Caki2 (cell line): ENCODE data around the gene MUSTN1. TPM values are rescaled to one million over a fixed set of nuclear protein-coding genes. Genes with fewer than 3 reads are reported as not detected.

ENCODE experiments used
- DNase-seq: peaks from one replicate; pipeline ENCODE4 v3.0.0-alpha.2; 2015; ENCODE audit warnings: low read depth
- in situ Hi-C: cut with HindIII; loops from 2 replicates; pipeline ENCODE4 v1.10.0; 2016; ENCODE audit warnings: low sequenced_read_pairs, low pct_unique_long_range_greater_than_20kb, mixed read lengths
- total RNA-seq: library from RNA; depleted of rRNA; stranded (reverse); fragments of >200 nt; shearing (Covaris generic); gene quantifications from 2 replicates; pipeline ENCODE4 v1.2.3, GENCODE V29; 2014; ENCODE audit warnings: low replicate concordance; rRNA removed

MUSTN1 gene
- not detected in 2 replicates for total RNA-seq

GRCh38 chr3:52834871-52835501 lies at the start of gene MUSTN1:
Gene MUSTN1, minus strand, starts transcription at chr3:52835019. Its CDS starts 71 bp downstream, at chr3:52834948.
- DNase-seq = no peak
- in situ Hi-C loops = no loop called here

- no peak for DNase-seq
- in situ Hi-C loops = no loop called here
Observed at GRCh38 chr3:52882377-52882776, 47.6 kb upstream of the MUSTN1 start.

- in situ Hi-C loops = no loop called here
- no peak for DNase-seq
Observed at GRCh38 chr3:52881871-52882270, 47.1 kb upstream of the MUSTN1 start.

DNA sequence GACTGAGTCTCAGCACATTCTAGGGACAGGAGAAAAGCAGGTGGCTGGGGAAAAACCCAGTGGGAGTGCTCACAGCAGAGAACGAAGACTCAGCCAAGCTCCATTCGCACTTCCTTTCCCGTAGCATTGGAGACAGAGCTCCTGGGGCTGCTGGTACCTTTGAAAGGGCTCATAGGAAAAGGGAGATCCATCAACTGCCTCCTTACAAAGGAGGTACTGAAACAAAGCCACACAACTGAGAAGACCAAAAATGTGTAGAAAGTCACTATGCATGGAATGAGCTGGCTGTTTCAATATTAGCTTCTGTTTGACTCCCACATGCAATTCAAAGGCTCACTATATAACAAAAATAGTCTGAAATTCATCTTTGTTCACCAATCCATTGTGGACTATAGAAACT lies 45.7 kb upstream of the MUSTN1 start:
- in situ Hi-C loops = no loop called here

GRCh38 chr3:52880047-52880446 lies 45.2 kb upstream of the MUSTN1 start:
- in situ Hi-C loops = no loop called here
- DNase-seq = no peak

More for the DNA sequence above, 45.7 kb upstream of the MUSTN1 start:
- DNase-seq = no peak

GRCh38 chr3:52879581-52879980 lies 44.8 kb upstream of the MUSTN1 start:
- in situ Hi-C loops = no loop called here
- no peak for DNase-seq

DNA sequence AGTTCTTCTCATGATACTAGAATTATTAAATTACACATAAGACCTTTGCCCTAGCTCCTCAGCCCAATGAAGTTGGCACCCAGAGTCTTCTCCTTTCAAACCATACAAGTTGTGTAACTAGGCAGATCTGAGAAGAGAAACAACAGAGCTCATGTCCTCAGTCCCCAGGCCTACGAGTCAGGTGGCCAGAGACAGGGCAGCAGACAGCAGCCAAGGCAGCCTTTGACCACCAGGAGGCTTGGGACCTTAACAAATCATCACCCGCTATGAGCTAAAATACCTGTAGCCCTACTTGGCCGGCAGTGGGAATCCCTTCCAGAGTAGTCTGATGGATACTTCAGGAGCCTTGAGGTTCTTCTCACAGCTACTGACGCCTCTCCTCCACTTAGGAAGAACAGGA lies 44.3 kb upstream of the MUSTN1 start:
- in situ Hi-C loops = no loop called here
- no peak for DNase-seq

- in situ Hi-C loops = no loop called here
- DNase-seq = no peak
Observed at GRCh38 chr3:52877085-52877484, 42.3 kb upstream of the MUSTN1 start.

DNA sequence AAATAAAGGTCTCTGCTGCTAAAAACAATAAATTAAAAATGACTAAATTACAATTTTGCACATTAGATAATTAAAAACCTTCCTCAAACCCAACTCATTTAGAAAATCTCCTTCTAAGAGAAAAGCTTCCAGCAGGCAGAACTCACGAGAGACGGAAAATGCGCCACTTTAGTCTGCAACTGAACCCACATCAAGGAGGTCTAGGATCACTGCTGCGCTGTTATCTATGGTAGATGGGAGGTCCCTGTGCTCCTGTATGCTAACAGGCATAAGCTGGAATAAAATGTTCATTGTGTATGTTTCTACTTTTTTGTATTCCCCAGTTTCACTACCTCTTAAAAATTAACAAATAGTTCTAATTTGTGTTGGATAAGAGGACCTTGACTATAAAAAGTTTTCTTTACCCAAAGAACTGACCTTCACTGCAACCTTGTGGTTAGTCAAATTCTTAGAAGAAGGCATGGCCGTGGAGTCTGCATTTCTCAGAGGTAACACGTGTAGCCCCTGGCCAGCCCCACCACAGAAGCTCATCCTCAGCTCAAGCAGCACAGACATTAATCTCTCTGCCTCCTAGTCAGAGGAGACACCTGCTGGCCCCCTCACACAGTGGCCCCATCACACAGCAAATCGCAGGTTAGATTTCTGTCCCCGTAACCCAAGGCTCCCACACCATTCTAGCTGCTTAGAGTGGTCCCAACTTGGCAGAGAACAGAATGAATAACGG lies 40.2 kb upstream of the MUSTN1 start:
- in situ Hi-C loops = no loop called here
- no peak for DNase-seq

DNA sequence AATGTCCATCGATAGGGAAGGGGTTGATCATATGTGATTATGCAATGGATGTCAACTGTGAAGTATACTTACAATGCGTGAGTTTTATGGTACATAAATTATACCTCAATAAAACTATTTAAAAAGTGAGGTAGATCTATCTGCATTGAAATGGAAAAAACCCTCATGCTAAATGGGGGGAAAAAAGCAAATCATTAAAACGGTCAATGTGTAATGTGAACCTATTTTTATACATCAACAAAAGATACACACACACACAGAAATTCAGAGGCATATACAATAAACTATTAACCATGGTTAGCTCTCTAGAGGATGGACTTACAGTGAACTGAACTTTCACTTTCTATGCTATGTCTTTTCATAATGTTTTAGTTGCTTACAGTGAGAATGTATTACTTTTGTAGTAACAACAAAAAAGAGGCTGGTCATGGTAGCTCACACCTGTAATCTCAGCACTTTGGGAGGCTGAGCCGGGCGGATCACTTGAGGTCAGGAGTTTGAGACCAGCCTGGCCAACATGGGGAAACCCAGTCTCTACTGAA lies 39.4 kb upstream of the MUSTN1 start:
- in situ Hi-C loops = no loop called here
- no peak for DNase-seq

DNA sequence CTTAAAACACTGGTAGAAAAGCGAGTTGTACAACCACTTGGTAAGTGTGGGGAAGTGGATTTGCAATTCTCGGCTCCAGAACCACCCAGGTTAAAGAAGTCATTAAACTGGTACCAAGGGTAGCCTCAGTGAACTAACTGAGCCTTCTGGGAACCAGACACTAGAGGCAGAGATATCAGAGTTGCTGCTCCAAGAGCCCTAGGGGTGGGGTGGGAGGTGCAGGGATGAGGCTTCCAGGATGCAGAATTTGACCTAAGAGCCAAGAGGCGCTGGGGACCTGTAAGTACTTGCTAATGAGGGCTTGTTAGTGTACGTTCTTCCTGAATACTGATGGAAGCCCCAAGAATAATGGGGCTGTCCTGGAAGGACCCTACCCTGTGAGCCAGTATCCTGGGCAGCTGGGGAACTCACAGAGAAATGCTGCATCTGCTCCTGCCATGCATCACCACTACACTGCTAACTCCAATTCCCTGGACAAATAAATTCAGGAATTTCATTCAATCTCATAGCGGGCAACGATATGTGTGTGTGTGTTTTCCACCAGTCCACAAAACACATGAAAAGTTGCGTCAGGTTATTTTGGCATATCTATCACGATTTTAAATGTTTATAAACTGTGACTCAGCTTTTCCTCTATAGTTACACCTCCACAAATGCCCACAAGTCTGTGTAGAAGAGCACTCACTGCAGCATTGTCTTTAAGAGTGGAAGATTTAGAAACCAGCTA lies 38.8 kb upstream of the MUSTN1 start:
- no peak for DNase-seq
- in situ Hi-C loops = no loop called here

- in situ Hi-C loops = no loop called here
Observed at GRCh38 chr3:52872245-52872644, 37.4 kb upstream of the MUSTN1 start.

DNA sequence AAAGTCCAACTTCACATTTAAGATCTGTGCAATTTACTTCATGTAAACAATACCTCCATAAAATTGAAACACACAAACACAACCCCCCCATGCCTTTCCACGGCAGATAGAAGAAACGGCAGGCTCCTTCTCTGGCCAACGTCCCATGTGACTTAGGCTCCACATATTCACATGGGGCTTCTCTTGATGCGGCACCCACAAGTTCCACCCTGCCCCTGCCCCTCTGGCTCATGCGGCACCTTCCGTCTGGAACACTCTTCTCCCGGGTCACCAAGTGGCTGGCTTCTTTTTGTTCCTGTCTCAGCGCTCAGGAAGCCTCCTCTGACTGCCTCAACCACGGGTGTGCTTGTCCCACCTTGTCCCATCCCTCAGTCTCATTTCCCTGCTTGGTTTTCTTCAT lies 36.9 kb upstream of the MUSTN1 start:
- DNase-seq = no peak
- in situ Hi-C loops = no loop called here

More at GRCh38 chr3:52872245-52872644, 37.4 kb upstream of the MUSTN1 start:
- no peak for DNase-seq

GRCh38 chr3:52870471-52870870 lies 35.7 kb upstream of the MUSTN1 start:
- DNase-seq = no peak
- in situ Hi-C loops = no loop called here

DNA sequence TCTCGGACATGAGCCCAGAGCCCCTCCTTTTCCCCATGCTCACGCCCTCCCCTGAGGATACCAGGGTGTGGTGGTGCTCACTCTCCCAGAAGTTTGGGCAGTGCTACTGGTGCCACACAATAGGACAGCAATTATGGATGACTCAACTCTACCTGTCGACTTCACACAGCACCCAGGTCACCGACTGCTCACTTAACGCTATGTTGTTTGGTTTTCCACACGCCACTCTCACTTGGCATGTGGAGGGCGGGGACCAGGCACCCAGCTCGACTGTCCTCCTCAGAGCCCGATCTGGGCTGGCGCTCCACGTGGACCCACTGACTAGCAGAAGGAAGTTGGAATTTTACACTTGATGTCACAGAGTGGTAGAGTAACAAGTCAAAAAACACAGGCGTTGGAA lies 31.6 kb upstream of the MUSTN1 start:
- in situ Hi-C loops = no loop called here
- no peak for DNase-seq

GRCh38 chr3:52865994-52866393 lies 31.2 kb upstream of the MUSTN1 start:
- no peak for DNase-seq
- in situ Hi-C loops = no loop called here

GRCh38 chr3:52860424-52860768 lies 25.6 kb upstream of the MUSTN1 start:
- no peak for DNase-seq
- in situ Hi-C loops = no loop called here

DNA sequence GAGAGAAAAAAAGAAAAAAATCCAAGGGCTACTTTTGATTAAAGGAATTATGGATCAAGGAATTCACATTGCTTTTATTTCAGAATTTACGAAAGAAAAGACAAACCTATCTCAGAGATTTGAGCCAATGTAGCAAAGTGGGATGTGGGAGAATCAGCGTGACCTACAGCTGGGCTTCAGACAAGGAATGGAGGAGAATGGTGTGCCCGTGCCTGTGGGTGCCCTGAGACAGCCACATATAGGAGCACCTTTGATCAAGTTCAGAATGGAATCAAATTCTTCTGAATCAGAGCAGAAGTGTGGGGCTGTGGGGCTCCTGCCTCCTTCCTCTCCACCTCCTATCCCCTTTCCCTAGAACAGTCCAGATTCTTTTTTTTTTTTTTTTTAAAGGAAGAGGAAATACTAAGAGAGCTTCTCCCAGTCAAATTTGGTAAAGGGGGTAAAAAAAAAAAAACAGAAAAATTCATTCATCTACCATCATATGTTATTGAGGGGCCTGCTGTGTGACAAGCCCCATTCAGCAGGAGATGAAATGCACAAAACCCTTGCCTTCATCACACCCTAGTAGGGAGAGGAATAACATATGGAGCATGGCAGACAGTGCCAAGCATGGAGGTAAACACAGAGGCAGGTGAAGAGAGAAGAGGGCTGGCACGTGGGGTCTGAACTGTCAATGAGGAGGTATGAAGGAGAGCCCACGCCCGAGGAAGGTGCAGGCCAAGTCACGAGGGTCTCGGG lies 25.0 kb upstream of the MUSTN1 start:
- no peak for DNase-seq
- in situ Hi-C loops = no loop called here
